ENCODE results near the gene ITCH. TPM values are rescaled to one million over a fixed set of nuclear protein-coding genes. Genes with fewer than 3 reads are reported as not detected.

ITCH gene
- total and polyA plus RNA-seq, 2 of the 8 experiments (the other 6 are each of a cell fraction or from before 2014, with no cell fraction given): 3.9 to 45.2 TPM

DNA sequence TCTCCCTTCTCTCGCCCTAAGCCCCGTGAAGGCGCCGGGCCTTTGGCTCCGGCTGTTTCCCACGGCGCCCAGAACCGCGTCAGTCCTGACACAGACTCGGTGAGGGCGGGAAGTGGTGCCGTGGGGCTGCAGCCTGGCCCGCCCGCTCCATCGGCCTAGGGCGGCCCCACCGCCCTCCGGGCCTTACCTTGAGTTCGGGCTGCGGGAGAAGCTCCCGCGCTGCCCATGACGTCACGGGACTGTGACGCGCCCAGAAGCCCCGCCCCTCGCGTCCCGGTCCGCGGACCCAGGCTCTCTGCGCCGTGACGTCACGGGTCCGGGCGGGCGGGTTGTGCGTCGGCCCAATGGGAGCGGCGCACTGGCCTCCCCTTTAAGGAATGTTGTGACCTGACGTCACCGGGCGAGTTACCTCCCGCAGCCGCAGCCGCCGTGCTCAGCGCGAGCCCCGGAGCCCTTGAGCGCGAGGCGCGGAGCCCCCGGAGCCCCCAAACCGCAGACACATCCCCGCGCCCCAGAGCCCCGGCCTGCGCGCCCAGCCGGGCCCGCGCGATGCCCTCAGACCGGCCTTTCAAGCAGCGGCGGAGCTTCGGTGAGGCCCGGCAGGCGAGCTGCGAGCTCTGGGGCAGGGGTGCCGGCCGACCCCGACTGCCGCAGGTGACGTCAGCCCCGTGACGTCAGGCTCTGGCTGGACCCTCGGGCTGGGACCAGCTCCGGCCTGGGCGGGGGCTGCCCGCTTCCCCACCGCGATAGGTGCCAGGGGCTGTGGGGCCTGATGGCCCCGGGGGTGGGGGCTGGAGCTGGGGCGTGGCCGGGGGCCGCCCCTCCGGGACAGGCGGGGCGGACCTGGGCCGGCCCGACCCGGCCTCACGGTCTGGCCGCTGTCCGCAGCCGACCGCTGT, 195.5 kb downstream of the ITCH start, which contains the start of gene MAP1LC3A (continued):
- TF ChIP-seq RNF2 (IDR thresholded peaks at IDR 0.05; ENCODE audit: borderline replicate concordance, low read depth, low read length, missing control alignments, poor library complexity, severe bottlenecking) (no peak), JUND (IDR thresholded peaks at IDR 0.05; ENCODE audit: low read length) (peak; percentile 39), SP1 (IDR thresholded peaks at IDR 0.05; ENCODE audit: low read depth, low read length) (peak; percentile 60; the same call in 1 of the 2 replicates), BACH1 (IDR thresholded peaks at IDR 0.05; ENCODE audit: low read length) (no peak), HDAC2 (IDR thresholded peaks at IDR 0.05; ENCODE audit: borderline replicate concordance in 1 of 2, low read depth in 2 of 2, low read length in 2 of 2) (no peak), POLR2AphosphoS5 (IDR thresholded peaks at IDR 0.05; ENCODE audit: low read depth, low read length) (peak; percentile 44; the same call in 1 of the 2 replicates), CBX5 (IDR thresholded peaks at IDR 0.05; ENCODE audit: low read depth, low read length) (no peak), CHD2 (IDR thresholded peaks at IDR 0.05; ENCODE audit: low read length) (no peak), CBX8 (IDR thresholded peaks at IDR 0.05; ENCODE audit: borderline replicate concordance, low read depth, low read length) (no peak), CREB1 (IDR thresholded peaks at IDR 0.05) (peak; percentile 97), PHF8 (conservative IDR thresholded peaks at IDR 0.05; ENCODE audit: low read depth, low read length) (peak; percentile 60), SP2 (IDR thresholded peaks at IDR 0.05; ENCODE audit: low read length) (no peak), EP300 (IDR thresholded peaks at IDR 0.05; ENCODE audit: borderline replicate concordance in 1 of 2, low read depth in 2 of 2, low read length in 2 of 2) (no peak; a peak in 1 of 3 replicates), KDM1A (IDR thresholded peaks at IDR 0.05; ENCODE audit: borderline replicate concordance, low read length) (no peak), TAF7 (optimal IDR thresholded peaks at IDR 0.05; ENCODE audit: borderline replicate concordance, low read depth, low read length) (no peak), SUZ12 (IDR thresholded peaks at IDR 0.05; ENCODE audit: low read length) (no peak), ZNF274 (IDR thresholded peaks at IDR 0.05; ENCODE audit: borderline replicate concordance, extremely low read depth, low read length) (no peak), SAP30 (IDR thresholded peaks at IDR 0.05; ENCODE audit: insufficient read depth, insufficient replicate concordance, low read length) (no peak)
- TF ChIP-seq, protein P1, sequence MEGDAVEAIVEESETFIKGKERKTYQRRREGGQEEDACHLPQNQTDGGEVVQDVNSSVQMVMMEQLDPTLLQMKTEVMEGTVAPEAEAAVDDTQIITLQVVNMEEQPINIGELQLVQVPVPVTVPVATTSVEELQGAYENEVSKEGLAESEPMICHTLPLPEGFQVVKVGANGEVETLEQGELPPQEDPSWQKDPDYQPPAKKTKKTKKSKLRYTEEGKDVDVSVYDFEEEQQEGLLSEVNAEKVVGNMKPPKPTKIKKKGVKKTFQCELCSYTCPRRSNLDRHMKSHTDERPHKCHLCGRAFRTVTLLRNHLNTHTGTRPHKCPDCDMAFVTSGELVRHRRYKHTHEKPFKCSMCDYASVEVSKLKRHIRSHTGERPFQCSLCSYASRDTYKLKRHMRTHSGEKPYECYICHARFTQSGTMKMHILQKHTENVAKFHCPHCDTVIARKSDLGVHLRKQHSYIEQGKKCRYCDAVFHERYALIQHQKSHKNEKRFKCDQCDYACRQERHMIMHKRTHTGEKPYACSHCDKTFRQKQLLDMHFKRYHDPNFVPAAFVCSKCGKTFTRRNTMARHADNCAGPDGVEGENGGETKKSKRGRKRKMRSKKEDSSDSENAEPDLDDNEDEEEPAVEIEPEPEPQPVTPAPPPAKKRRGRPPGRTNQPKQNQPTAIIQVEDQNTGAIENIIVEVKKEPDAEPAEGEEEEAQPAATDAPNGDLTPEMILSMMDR (IDR thresholded peaks at IDR 0.05; ENCODE audit: control extremely low read depth in 1 of 3, insufficient read depth in 1 of 3, low read depth in 1 of 3, low read length in 3 of 3): no peak
